ENCODE data around the gene DLGAP3.
"Not testable (repeated sequence)": the region's sequence is repeated elsewhere in the genome, so short reads cannot be mapped to it uniquely, and the experiment has no call there.

DNA sequence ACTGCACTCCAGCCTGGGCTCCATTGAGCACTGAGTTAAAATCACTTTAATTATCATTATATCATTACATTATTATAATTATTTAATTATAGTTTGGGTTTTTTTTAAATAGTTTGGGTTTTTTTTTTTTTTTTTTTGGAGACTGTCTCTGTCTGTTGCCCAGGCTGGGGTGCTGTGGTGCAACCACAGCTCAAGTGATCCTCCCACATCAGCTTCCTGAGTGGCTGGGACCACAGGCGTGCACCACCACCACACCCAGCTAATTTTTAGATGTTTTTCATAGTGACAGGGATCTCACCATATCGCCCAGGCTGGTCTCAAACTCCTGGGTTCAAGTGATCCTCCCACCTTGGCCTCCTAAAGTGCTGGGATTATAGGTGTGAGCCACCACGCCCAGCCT lies 38.8 kb upstream of the DLGAP3 start:
- not testable (repeated sequence) for TF ChIP-seq POLR2A (IDR thresholded peaks at IDR 0.05; ENCODE audit: low read length); GATA1 (IDR thresholded peaks at IDR 0.05; ENCODE audit: low read depth, low read length)

Data from erythroblast (primary cell).